ENCODE data around the gene FRMD7.

- TF ChIP-seq POLR2AphosphoS5 (IDR thresholded peaks at IDR 0.05) (no peak), POLR2A (IDR thresholded peaks at IDR 0.05; ENCODE audit: low read depth) (no peak), EP300 (IDR thresholded peaks at IDR 0.05) (no peak), CTCF (IDR thresholded peaks at IDR 0.05) (no peak)
Measured at GRCh38 chrX:132169554-132169953, 41.7 kb upstream of the FRMD7 start.
